GM23338 (cell line): ENCODE results near the gene IDH3A. TPM values are rescaled to one million over a fixed set of nuclear protein-coding genes. Genes with fewer than 3 reads are reported as not detected.

Experiments used
- ATAC-seq: fragments of 200-7000 bp; cut with Tn5 transposase; 3 replicates; pipeline ENCODE4 v1.9.1; 2020
- DNase-seq: peaks from one replicate; pipeline ENCODE4 v3.0.0-alpha.2; 2015; ENCODE audit warnings: low spot score
- H2AFZ ChIP-seq: fragments of 200-600 bp; sonication (generic); 2 replicates; pipeline ENCODE4 v1.8.0; 2016; ENCODE audit warnings: antibody characterized with exemption, mild to moderate bottlenecking, moderate library complexity
- H3F3A ChIP-seq: fragments of 200-600 bp; sonication (generic); replicated peaks from 2 replicates; pipeline ENCODE4 v1.8.0; 2017; ENCODE audit warnings: antibody characterized with exemption, mixed run types, low read depth
- H3K27ac ChIP-seq: fragments of 200-600 bp; sonication (generic); 2 replicates; pipeline ENCODE4 v1.6.1; 2016; ENCODE audit warnings: low read depth
- H3K27me3 ChIP-seq: fragments of 200-600 bp; sonication (generic); 2 replicates; pipeline ENCODE4 v1.8.0; 2016; ENCODE audit warnings: mild to moderate bottlenecking, mixed run types, moderate library complexity; ENCODE audit not compliant: insufficient read depth
- H3K36me3 ChIP-seq: fragments of 200-600 bp; sonication (generic); 2 replicates; pipeline ENCODE4 v1.8.0; 2016; ENCODE audit warnings: mild to moderate bottlenecking; ENCODE audit not compliant: insufficient read depth
- H3K4me1 ChIP-seq: fragments of 200-600 bp; sonication (generic); 2 replicates; pipeline ENCODE4 v1.8.0; 2016; ENCODE audit warnings: mild to moderate bottlenecking, moderate library complexity; ENCODE audit not compliant: insufficient read depth
- H3K4me2 ChIP-seq: fragments of 200-600 bp; sonication (generic); 2 replicates; pipeline ENCODE4 v1.7.1; 2017; ENCODE audit warnings: mixed run types
- H3K4me3 ChIP-seq: fragments of 200-600 bp; sonication (generic); 2 replicates; pipeline ENCODE4 v1.6.1; 2016; ENCODE audit warnings: mixed run types
- H3K79me2 ChIP-seq: fragments of 200-600 bp; sonication (generic); replicated peaks from 2 replicates; pipeline ENCODE4 v1.8.0; 2017; ENCODE audit warnings: mild to moderate bottlenecking; ENCODE audit not compliant: insufficient read depth
- H3K9me2 ChIP-seq: fragments of 200-600 bp; sonication (generic); 2 replicates; pipeline ENCODE4 v1.8.0; 2017; ENCODE audit not compliant: insufficient read depth
- H4K20me1 ChIP-seq: fragments of 200-600 bp; sonication (generic); replicated peaks from 2 replicates; pipeline ENCODE4 v1.8.0; 2017; ENCODE audit warnings: mild to moderate bottlenecking; ENCODE audit not compliant: insufficient read depth
- H3K27ac Mint-ChIP-seq: 2 replicates; pipeline ENCODE4 v1.8.0; 2020; ENCODE audit warnings: inconsistent platforms, mild to moderate bottlenecking, moderate library complexity, mixed read lengths
- H3K27me3 Mint-ChIP-seq: 3 replicates; pipeline ENCODE4 v1.8.0; 2022; ENCODE audit warnings: low read depth, mild to moderate bottlenecking, moderate library complexity, mixed read lengths, inconsistent platforms; ENCODE audit not compliant: insufficient read depth, poor library complexity
- H3K36me3 Mint-ChIP-seq: 3 replicates; pipeline ENCODE4 v1.8.0; 2021; ENCODE audit warnings: low read depth, mild to moderate bottlenecking, inconsistent platforms, moderate library complexity, mixed read lengths
- H3K4me1 Mint-ChIP-seq: 3 replicates; pipeline ENCODE4 v1.8.0; 2020; ENCODE audit warnings: mild to moderate bottlenecking, inconsistent platforms, mixed read lengths
- H3K4me3 Mint-ChIP-seq: 3 replicates; pipeline ENCODE4 v1.8.0; 2021; ENCODE audit warnings: moderate library complexity, mild to moderate bottlenecking, inconsistent platforms, mixed read lengths
- H3K9me3 Mint-ChIP-seq: 3 replicates; pipeline ENCODE4 v1.8.0; 2020; ENCODE audit warnings: moderate library complexity, mild to moderate bottlenecking, inconsistent platforms, mixed read lengths
- CREB1 ChIP-seq: fragments of 250-450 bp; sonication (Bioruptor Pico); IDR thresholded peaks from 2 replicates; pipeline ENCODE4 v1.5.0; 2020; ENCODE audit warnings: low read depth, mild to moderate bottlenecking, moderate library complexity
- CTCF ChIP-seq, 2 experiments: fragments of 200-600 bp in 1 of 2; sonication (generic) in 1 of 2; conservative IDR thresholded peaks; 2 replicates each; pipeline versions ENCODE4 v1.5.1 to v1.6.1; 2016 to 2017; ENCODE audit warnings: antibody characterized with exemption in 2 of 2, low read depth in 2 of 2, mild to moderate bottlenecking in 2 of 2, moderate library complexity in 1 of 2
- ETS1 ChIP-seq: IDR thresholded peaks from 2 replicates; pipeline ENCODE4 v1.6.1; 2016; ENCODE audit warnings: antibody characterized with exemption
- EZH2 ChIP-seq: fragments of 200-600 bp; sonication (generic); IDR thresholded peaks from one replicate; pipeline ENCODE4 v1.8.0; 2017; ENCODE audit warnings: antibody characterized with exemption, mild to moderate bottlenecking, low read depth; ENCODE audit not compliant: unreplicated experiment
- EZH2phosphoT487 ChIP-seq: fragments of 200-600 bp; sonication (generic); IDR thresholded peaks from one replicate; pipeline ENCODE4 v1.8.1; 2018; ENCODE audit warnings: antibody characterized with exemption; ENCODE audit not compliant: unreplicated experiment
- JUNB ChIP-seq: IDR thresholded peaks from one replicate; pipeline ENCODE4 v1.6.1; 2016; ENCODE audit warnings: antibody characterized with exemption; ENCODE audit not compliant: unreplicated experiment
- NANOG ChIP-seq: IDR thresholded peaks from 2 replicates; pipeline ENCODE4 v1.6.1; 2016; ENCODE audit warnings: antibody characterized with exemption, borderline replicate concordance
- POLR2AphosphoS5 ChIP-seq: IDR thresholded peaks from 2 replicates; pipeline ENCODE4 v1.6.1; 2016; ENCODE audit warnings: antibody characterized with exemption, low read depth
- STAT1 ChIP-seq: IDR thresholded peaks from one replicate; pipeline ENCODE4 v1.6.1; 2016; ENCODE audit warnings: antibody characterized with exemption; ENCODE audit not compliant: unreplicated experiment
- ZNF114 ChIP-seq: fragments of 250-450 bp; sonication (Bioruptor Pico); IDR thresholded peaks from 2 replicates; pipeline ENCODE4 v1.5.0; 2020; ENCODE audit warnings: mild to moderate bottlenecking, moderate library complexity
- ZNF331 ChIP-seq: fragments of 250-450 bp; sonication (Bioruptor Pico); IDR thresholded peaks from 2 replicates; pipeline ENCODE4 v1.5.0; 2020; ENCODE audit warnings: low read depth, mild to moderate bottlenecking, moderate library complexity
- ZNF462 ChIP-seq: fragments of 250-450 bp; sonication (Bioruptor Pico); IDR thresholded peaks from 2 replicates; pipeline ENCODE4 v1.5.0; 2020; ENCODE audit warnings: mild to moderate bottlenecking, moderate library complexity
- polyA plus RNA-seq: library from polyadenylated mRNA; unstranded; fragments of >200 nt; fragmentation: Nextera tagmentation; extraction: Ambion mirVana; gene quantifications from 2 replicates; pipeline ENCODE4 v1.2.1, GENCODE V29; 2016
- total RNA-seq: library from RNA; depleted of rRNA; stranded (reverse); fragments of >200 nt; shearing (Covaris generic); gene quantifications from 2 replicates; pipeline ENCODE4 v1.2.3, GENCODE V29; 2014

The IDH3A gene
- total and polyA plus RNA-seq, 2 experiments from 2014 or later = 24.1 to 41.6 TPM

- DNase-seq (no peak), ATAC-seq (no peak)
- H3K9me2 ChIP-seq = no peaks in the 10 kb centered on the region
- H3K79me2 ChIP-seq = no peaks in the 10 kb centered on the region
- H3K27me3 Mint-ChIP-seq = peaks cover 2% of the 10 kb centered on the region
- H3K4me2 ChIP-seq = no peak overlapping the region
- H4K20me1 ChIP-seq = no peaks in the 10 kb centered on the region
- no peaks in the 10 kb centered on the region for H3K36me3 Mint-ChIP-seq
- no peak overlapping the region for H3K4me3 ChIP-seq
- no peak overlapping the region for H3K27ac Mint-ChIP-seq
- no peaks in the 10 kb centered on the region for H3K27me3 ChIP-seq
- no peak overlapping the region for H3K4me3 Mint-ChIP-seq
- H3F3A ChIP-seq = no peaks in the 10 kb centered on the region
- no peaks in the 10 kb centered on the region for H3K36me3 ChIP-seq
- TF ChIP-seq JUNB (no peak), ZNF114 (CRISPR knock-in tag) (no peak), CTCF (conservative IDR thresholded peaks at IDR 0.05; ENCODE audit: low read depth in 2 of 2) (no peak), NANOG (no peak), EZH2phosphoT487 (no peak)
- H2AFZ ChIP-seq = no peak overlapping the region
- no peaks in the 10 kb centered on the region for H3K4me1 Mint-ChIP-seq
- no peak overlapping the region for H3K27ac ChIP-seq
- H3K4me1 ChIP-seq = no peaks in the 10 kb centered on the region
- no peaks in the 10 kb centered on the region; the same call in 1 of the 3 replicates for H3K9me3 Mint-ChIP-seq
Measured at GRCh38 chr15:78193731-78194567, 44.8 kb downstream of the IDH3A start.

GRCh38 chr15:78194568-78194925 is 45.4 kb downstream of the IDH3A start:
- no peak for DNase-seq
- Histone ChIP-seq H3K4me2 (no peak overlapping the region), H3K27ac (no peak overlapping the region), H3K79me2 (no peaks in the 10 kb centered on the region), H3K9me2 (no peaks in the 10 kb centered on the region), H4K20me1 (no peaks in the 10 kb centered on the region), H2AFZ (no peak overlapping the region), H3K36me3 (no peaks in the 10 kb centered on the region), H3F3A (no peaks in the 10 kb centered on the region), H3K27me3 (no peaks in the 10 kb centered on the region), H3K4me3 (no peak overlapping the region), H3K4me1 (no peaks in the 10 kb centered on the region)
- peaks cover 2% of the 10 kb centered on the region for H3K27me3 Mint-ChIP-seq
- no peak overlapping the region for H3K4me3 Mint-ChIP-seq
- no peaks in the 10 kb centered on the region; the same call in 1 of the 3 replicates for H3K9me3 Mint-ChIP-seq
- no peaks in the 10 kb centered on the region for H3K4me1 Mint-ChIP-seq
- H3K36me3 Mint-ChIP-seq = no peaks in the 10 kb centered on the region
- ATAC-seq = no peak
- H3K27ac Mint-ChIP-seq = no peak overlapping the region
- no peak for TF ChIP-seq JUNB
- no peak for TF ChIP-seq POLR2AphosphoS5
- no peak for TF ChIP-seq ZNF114 (CRISPR knock-in tag)
- TF ChIP-seq CREB1 (CRISPR knock-in tag) = no peak
- TF ChIP-seq STAT1 = no peak
- TF ChIP-seq ETS1 = no peak
- TF ChIP-seq EZH2 = no peak
- no peak for TF ChIP-seq EZH2phosphoT487
- TF ChIP-seq ZNF331 (CRISPR knock-in tag) = no peak
- TF ChIP-seq NANOG = no peak
- TF ChIP-seq ZNF462 (CRISPR knock-in tag) = no peak
